ENCODE results near the gene ARHGDIA. TPM values are rescaled to one million over a fixed set of nuclear protein-coding genes. Genes with fewer than 3 reads are reported as not detected.

The ARHGDIA gene
- total RNA-seq, 1 donor from 2014 or later: 109 TPM

DNA sequence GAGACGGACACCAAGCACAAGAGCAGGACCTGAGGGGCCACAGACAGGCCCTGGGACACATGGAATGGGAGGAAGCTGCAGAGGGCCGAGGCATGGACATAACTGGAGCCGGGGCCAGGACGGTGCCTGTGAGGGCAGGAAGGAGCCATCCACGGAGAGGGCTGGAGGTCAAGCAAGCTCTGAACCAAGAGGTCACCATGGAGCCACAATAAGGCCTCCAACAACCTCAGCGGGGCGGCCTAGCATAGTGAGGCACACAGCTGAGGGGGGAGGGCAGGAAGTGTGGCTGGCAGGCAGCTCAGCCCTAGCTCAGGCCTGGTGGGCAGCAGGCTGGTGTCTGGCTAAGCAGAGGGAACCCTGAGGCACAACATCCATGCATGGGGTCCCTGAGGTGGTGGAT, 42.5 kb downstream of the ARHGDIA start:
- no peak for DNase-seq (ENCODE audit: low spot score)
- ATAC-seq: no peak

DNA sequence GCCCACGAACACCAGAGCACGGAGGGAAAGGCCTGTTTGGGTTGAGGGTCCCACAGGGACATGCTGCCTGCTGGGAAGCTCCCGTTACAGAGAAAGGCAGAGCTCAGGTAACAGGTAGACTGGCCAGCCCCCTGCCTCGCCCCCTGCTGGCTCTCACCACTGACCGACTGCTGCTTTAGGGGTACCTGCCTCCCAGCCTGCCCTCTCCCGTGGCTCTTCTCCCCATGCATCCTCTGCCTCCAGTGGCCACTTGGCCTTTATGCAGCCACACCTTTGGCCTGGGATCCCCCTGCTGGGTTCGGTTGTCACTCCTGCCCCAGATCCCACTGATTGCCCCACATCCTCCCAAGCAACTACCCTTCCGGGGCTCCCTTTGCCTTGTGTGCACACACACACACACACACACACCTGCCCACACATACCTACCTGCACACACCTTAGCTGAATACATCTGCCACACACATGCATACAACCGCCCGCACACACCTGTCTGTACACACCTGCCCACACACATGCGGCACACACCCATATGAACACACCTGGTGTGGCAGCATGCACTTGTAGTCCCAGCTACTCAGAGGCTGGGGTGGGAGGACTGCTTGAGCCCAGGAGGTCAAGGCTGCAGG, 45.2 kb downstream of the ARHGDIA start:
- no peak for ATAC-seq
- no peak for DNase-seq (ENCODE audit: low spot score)

DNA sequence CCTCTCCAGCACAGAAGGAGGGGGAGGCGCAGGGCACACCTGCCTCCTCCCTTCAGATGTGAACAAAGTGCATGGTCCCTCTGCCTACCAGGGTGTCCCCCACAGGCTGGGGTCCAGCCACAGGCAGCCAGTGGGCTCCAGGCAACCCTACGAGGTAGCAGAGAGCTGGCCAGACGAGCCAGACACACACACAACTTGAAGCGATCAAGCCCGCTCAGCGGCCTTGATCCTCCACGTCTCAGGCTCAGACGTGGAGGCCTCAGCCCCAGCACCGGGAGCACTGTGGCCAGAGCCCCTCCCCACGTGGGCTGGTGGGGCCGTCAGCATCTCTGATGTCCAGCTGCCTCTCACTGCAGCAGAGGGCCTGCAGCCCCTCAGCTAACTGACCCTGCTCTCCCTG, 46.5 kb downstream of the ARHGDIA start:
- no peak for DNase-seq (ENCODE audit: low spot score)
- no peak for ATAC-seq

DNA sequence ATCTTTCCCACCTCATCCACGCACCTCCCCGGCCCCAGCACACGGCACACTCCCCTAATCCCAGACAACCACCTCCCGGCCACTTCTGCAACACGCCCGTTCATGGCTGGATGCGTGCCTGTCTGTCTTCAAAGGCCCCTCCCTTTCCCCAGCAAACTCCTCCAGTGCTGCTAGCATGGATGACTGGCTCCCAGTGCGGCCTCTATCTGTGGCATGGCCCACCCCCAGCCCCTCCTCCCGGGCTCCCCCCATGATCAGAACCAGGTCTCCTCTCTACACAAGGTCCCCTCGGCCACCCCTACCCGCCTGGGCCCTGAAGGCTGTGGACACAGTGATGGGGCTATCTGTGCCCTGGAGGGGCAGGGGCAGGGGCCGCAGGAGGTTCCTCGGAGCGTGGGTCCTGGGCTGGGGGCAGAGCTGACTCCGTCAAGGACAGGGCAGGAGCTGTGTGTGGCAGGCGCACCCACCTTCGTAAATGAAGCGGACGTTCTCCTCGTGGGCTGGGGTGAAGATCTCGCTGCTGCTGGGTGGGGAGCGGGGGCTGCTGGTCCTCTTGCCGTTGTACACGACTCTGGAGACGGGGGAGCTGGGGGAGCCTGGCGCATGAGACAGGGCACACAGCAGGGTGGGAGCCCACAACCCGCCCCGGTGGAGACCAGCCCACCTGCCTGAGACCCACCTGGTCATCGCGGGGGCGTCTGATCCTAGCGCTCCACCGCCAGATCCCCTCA, 47.2 kb downstream of the ARHGDIA start:
- DNase-seq (ENCODE audit: low spot score) (no peak), ATAC-seq (no peak)

DNA sequence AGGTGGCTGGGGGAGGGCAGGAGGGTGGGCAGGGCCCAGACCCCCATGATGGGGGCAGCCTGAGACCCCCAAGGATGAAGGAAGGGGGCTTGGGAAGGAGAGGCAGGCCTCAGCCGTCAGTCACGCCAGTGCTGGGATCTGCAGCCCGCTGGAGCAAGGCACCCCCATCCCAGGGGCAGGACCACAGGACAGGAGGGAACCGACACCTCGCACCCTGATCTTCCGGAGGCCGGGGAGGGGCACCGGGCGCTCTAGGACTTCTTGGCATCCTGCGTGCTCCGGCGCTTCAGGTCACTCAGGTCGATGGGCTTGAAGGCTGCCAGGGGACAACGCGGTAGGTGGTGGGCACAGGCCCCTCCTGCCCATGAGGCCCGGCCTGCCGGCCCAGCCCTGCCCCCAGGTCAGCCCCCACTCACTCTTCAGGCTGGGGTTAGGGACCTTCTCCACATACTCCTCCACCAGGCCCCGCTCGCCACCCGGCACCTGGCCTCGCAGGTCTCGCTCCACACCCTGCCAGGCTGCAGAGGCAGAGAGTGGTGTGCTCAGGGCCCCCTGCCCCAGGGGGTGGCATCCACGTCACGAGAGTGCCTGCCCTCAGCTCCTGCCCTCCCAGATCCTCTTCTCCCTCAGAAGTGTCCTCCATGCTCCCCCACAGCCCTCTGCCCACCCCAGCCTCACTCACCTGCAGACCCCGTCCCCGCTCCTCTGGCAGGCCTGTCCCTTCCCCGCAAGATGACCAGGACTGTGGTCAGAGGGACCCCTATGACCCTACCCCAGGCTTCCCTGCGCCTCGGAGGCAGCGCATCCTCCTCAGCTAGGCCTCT, 47.9 kb downstream of the ARHGDIA start:
- no peak for DNase-seq (ENCODE audit: low spot score)
- no peak for ATAC-seq

DNA sequence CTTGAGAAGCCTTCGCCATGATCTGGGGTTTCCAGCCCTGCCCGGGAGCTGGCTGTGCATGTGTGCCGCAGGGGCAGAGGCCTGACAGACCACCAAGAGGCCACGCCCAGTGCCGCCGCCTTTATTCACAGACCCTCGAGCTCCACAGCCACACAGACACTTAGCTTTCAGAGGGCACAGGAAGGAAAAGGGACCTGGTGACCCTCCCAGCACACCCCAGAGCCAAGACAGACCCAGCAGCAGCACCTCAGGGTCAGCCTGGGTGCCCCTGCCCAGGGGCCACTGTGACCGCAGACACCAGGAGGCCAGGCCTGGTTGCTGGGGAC, 48.9 kb downstream of the ARHGDIA start:
- no peak for DNase-seq (ENCODE audit: low spot score)
- ATAC-seq: no peak

DNA sequence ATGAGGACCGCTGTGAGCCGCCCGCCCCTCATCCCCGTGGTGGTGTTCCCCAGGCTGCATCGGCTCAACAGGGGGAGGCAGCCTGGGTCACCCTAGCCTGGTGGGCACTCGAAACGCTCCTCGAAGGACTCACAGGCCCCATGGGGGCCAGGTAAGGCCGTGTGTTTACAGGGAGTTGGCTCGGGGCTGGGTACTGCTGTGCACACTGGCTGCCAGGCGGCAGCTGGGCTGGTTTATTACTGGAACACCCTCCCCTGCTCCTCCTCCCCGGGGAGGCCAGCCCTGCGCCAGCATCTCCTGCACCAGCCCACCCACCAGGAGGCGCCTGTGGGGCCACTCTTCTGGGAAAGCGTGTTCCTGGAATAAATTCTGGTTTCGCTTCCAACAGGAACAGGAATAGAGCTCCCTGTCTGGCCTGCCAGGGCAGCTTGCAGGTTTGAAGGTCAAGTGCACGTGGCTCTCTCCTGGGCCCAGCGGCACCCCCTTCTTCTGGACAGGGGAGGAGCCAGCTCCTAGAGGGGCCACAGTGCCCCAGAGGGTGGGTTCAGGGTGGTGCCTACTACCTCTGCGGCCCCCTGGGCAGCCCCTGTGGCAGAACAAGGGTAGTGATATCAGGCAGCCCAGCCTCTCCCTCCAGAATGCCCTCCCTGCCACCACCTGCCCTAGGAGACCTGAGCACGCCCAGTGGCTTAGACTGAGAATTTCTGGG, 49.4 kb downstream of the ARHGDIA start:
- DNase-seq (ENCODE audit: low spot score) (peak; percentile 95), ATAC-seq (peak; percentile 93)

DNA sequence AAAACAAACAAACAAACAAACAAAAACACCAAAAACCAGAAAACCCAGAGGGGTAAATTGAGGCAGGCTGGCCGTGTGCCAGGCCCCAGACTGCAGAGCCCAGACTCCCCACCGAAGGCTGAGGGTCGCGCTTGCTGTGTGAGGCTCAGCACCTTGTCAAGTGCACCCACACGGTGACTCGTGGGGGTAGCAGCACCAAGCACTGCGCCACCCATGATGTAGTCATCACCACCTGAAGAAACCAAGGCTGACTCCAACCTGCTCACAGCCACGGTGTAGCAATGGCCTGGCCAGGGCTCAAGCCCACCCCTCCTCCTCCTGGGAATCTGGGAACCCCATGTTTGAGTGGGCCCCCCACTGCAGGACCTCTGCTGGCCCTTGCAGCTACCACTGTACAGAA, 50.0 kb downstream of the ARHGDIA start:
- DNase-seq (ENCODE audit: low spot score) (no peak), ATAC-seq (no peak)

DNA sequence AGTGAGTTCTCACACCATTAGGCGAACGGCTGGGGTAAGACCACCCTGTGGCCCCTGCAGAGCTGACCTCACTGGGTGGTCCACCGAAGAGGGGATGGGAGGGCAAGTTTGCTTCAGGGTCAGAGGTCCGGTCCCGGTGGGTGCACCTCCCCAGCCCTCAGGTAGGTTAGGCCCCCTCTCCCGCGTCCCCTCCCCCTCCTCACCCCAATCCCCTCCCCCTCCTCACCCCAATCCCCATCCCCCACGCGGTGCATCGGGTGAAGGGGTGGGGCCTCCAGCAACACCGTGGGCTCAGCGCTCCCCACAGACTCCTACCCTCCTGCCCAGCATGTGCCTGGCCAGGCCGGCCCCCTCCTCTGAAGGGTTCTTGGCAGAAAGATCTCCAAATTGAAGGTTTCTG, 51.4 kb downstream of the ARHGDIA start:
- no peak for DNase-seq (ENCODE audit: low spot score)
- ATAC-seq: no peak

DNA sequence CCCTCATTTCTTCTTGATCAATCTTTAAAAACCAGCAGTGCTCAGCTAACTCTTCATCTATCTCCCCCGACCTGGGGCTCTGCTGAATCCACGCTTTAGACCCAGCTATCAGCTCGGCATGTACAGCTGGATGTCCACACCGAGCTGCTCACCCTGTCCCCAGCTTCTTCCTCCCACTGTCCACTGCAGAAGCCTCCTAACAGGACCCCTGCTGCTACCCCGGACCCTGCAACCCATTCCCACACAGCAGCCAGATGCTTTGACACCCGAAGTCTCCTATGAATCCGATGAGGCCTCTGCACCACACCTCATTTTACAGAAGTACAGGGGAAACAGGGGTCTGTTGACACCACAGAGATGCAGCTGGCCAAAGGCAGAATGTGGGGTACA, 53.4 kb downstream of the ARHGDIA start:
- ATAC-seq (no peak), DNase-seq (ENCODE audit: low spot score) (no peak)

Other genes starting within 250 kb of the ARHGDIA start
- gene NPLOC4, start 234.2 kb downstream of the ARHGDIA start, total RNA-seq: 49.5 TPM
- 1.5 TPM for gene TSPAN10, start 234.1 kb downstream of the ARHGDIA start, total RNA-seq
- 0.40 TPM for gene PDE6G, start 214.8 kb downstream of the ARHGDIA start, total RNA-seq
- gene OXLD1, start 204.7 kb downstream of the ARHGDIA start, total RNA-seq: 18.3 TPM
- gene CCDC137, start 204.6 kb downstream of the ARHGDIA start, total RNA-seq: 7.0 TPM
- 5.1 TPM for gene ARL16, start 187.5 kb downstream of the ARHGDIA start, total RNA-seq
- gene HGS, start 187.3 kb downstream of the ARHGDIA start, total RNA-seq: 40.3 TPM
- gene MRPL12, start 168.0 kb downstream of the ARHGDIA start, total RNA-seq: 75.7 TPM
- gene SLC25A10, start 159.1 kb downstream of the ARHGDIA start, total RNA-seq: 105 TPM
- 109 TPM for gene GCGR, start 67.2 kb downstream of the ARHGDIA start, total RNA-seq
- gene MCRIP1, start 38.0 kb downstream of the ARHGDIA start, total RNA-seq: 17.9 TPM
- gene PPP1R27, start 36.3 kb downstream of the ARHGDIA start, total RNA-seq: not detected
- gene P4HB, start 10.8 kb downstream of the ARHGDIA start, total RNA-seq: 1,392 TPM
- gene ALYREF, start 20.2 kb upstream of the ARHGDIA start, total RNA-seq: 14.5 TPM
- gene ANAPC11, start 20.4 kb upstream of the ARHGDIA start, total RNA-seq: 95.7 TPM
- 0.13 TPM for gene NPB, start 30.9 kb upstream of the ARHGDIA start, total RNA-seq
- gene PCYT2, start 40.1 kb upstream of the ARHGDIA start, total RNA-seq: 113 TPM
- gene SIRT7, start 46.8 kb upstream of the ARHGDIA start, total RNA-seq: 18.0 TPM
- gene MAFG, start 56.4 kb upstream of the ARHGDIA start, total RNA-seq: 12.6 TPM
- gene PYCR1, start 66.0 kb upstream of the ARHGDIA start, total RNA-seq: 5.2 TPM
- gene MYADML2, start 75.9 kb upstream of the ARHGDIA start, total RNA-seq: not detected
- 4.2 TPM for gene NOTUM, start 89.8 kb upstream of the ARHGDIA start, total RNA-seq
- gene ASPSCR1, start 106.3 kb upstream of the ARHGDIA start, total RNA-seq: 62.9 TPM
- gene CENPX, start 151.5 kb upstream of the ARHGDIA start, total RNA-seq: 60.0 TPM
- 19.4 TPM for gene LRRC45, start 152.0 kb upstream of the ARHGDIA start, total RNA-seq
- 8.7 TPM for gene RAC3, start 160.3 kb upstream of the ARHGDIA start, total RNA-seq
- gene DCXR, start 166.4 kb upstream of the ARHGDIA start, total RNA-seq: 1,477 TPM
- gene RFNG, start 180.5 kb upstream of the ARHGDIA start, total RNA-seq: 45.8 TPM
- 84.1 TPM for gene GPS1, start 180.6 kb upstream of the ARHGDIA start, total RNA-seq
- 121 TPM for gene DUS1L, start 194.5 kb upstream of the ARHGDIA start, total RNA-seq
- 267 TPM for gene FASN, start 226.9 kb upstream of the ARHGDIA start, total RNA-seq

Measured in left lobe of liver (tissue), 2 donors.